Measurements from ENCODE around the gene MAP3K13. TPM values are rescaled to one million over a fixed set of nuclear protein-coding genes. Genes with fewer than 3 reads are reported as not detected.

Gene MAP3K13
- polyA plus RNA-seq, 1 donor (not counting 4 experiments of a cell fraction or from before 2014, with no cell fraction given), result 23.0 TPM

DNA sequence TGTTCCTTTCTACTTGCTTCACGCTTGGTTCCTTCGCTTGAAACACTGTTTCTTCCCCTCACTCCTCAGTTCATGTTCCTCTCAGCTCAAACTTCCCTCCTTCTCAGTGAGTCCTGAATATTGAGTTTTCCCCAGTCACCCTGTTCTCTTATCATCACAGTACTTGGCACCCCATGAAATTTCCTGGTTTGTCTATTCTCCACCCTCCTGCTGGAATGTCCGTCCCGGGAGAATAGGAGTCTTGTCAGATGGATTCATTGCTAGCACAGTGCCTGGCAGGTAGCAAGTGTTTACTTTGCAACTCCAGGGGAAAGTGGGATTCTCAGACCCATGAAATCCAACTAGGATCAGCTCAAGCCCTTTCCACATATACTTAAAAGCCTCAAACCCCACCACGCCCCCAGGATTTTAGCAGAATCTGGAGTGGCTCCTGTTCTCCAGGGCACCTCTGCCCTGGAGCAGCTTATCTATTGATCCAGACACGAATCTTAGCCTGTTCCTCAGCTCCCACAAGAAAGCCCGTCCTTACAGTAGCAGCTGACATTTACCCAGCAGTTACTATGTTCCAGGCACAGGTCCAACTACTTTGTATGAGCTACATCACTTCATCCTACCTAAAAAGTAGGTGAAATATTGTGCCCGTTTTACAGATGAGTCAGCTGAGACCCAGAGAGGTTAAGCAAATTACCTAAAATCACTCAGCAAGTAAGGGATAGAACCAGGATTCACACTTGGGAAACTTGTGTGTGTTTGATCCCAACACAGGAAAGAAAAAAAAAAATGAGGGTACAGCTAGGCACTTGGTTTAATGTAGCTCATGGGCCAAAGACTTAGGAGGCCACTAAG is 36.8 kb upstream of the MAP3K13 start:
- no peaks in the 10 kb centered on the region for H3K9me3 ChIP-seq (ENCODE audit: control insufficient read depth, low read depth, low read length)
- DNase-seq (ENCODE audit: low read depth, low spot score), result no peak
- no peaks in the 10 kb centered on the region for H3K9me1 ChIP-seq (ENCODE audit: control insufficient read depth, extremely low read depth, insufficient read depth, low read length)
- H3K4me1 ChIP-seq (ENCODE audit: control insufficient read depth, extremely low read depth, insufficient read depth, low read length), result peaks cover 3% of the 10 kb centered on the region
- H3K79me2 ChIP-seq (ENCODE audit: control insufficient read depth, insufficient read depth, low read length), result no peaks in the 10 kb centered on the region
- H3K36me3 ChIP-seq (ENCODE audit: control insufficient read depth in 2 of 2, extremely low read depth in 1 of 2, insufficient read depth in 2 of 2, low read length in 2 of 2), result no peaks in the 10 kb centered on the region
- no peaks in the 10 kb centered on the region for H4K20me1 ChIP-seq (ENCODE audit: control insufficient read depth, extremely low read depth, insufficient read depth, low read length)
- no peak overlapping the region for H3K27ac ChIP-seq (ENCODE audit: control insufficient read depth, insufficient read depth, low read length)
- no peak overlapping the region for H3K4me2 ChIP-seq (ENCODE audit: control insufficient read depth, extremely low read depth, insufficient read depth, low read depth, low read length)
- TF ChIP-seq CTCF (optimal IDR thresholded peaks at IDR 0.05 in 1 of 3, IDR thresholded peaks at IDR 0.05 in 1 of 3, conservative IDR thresholded peaks at IDR 0.05 in 1 of 3; ENCODE audit: extremely low read depth in 1 of 3, insufficient read depth in 2 of 3, low read length in 3 of 3), result no peak
- TF ChIP-seq EZH2 (IDR thresholded peaks at IDR 0.05; ENCODE audit: low read length), result no peak
- FAIRE-seq, result no peak
- H3K27me3 ChIP-seq (ENCODE audit: control insufficient read depth, extremely low read depth, insufficient read depth, low read length), result no peaks in the 10 kb centered on the region
- dilution Hi-C loops (cut with MboI; ENCODE audit: extremely low pct_ligation_motif_present, low sequenced_read_pairs), result no loop called here
- H3K4me3 ChIP-seq (ENCODE audit: control insufficient read depth in 2 of 3, extremely low read depth in 1 of 3, insufficient read depth in 2 of 3, low read depth in 1 of 3, low read length in 3 of 3), result no peak overlapping the region
- no peak overlapping the region for H3K9ac ChIP-seq (ENCODE audit: control insufficient read depth, extremely low read depth, insufficient read depth, low read length)
- H2AFZ ChIP-seq (ENCODE audit: control insufficient read depth, low read length), result no peak overlapping the region

GRCh38 chr3:185327062-185327461 is 35.9 kb upstream of the MAP3K13 start:
- Histone ChIP-seq H3K27ac (ENCODE audit: control insufficient read depth, insufficient read depth, low read length) (no peak overlapping the region), H3K4me2 (ENCODE audit: control insufficient read depth, extremely low read depth, insufficient read depth, low read depth, low read length) (no peak overlapping the region), H3K9me3 (ENCODE audit: control insufficient read depth, low read depth, low read length) (no peaks in the 10 kb centered on the region), H3K9ac (ENCODE audit: control insufficient read depth, extremely low read depth, insufficient read depth, low read length) (no peak overlapping the region), H3K36me3 (ENCODE audit: control insufficient read depth in 2 of 2, extremely low read depth in 1 of 2, insufficient read depth in 2 of 2, low read length in 2 of 2) (no peaks in the 10 kb centered on the region), H3K4me3 (ENCODE audit: control insufficient read depth in 2 of 3, extremely low read depth in 1 of 3, insufficient read depth in 2 of 3, low read depth in 1 of 3, low read length in 3 of 3) (no peak overlapping the region), H3K9me1 (ENCODE audit: control insufficient read depth, extremely low read depth, insufficient read depth, low read length) (no peaks in the 10 kb centered on the region), H3K27me3 (ENCODE audit: control insufficient read depth, extremely low read depth, insufficient read depth, low read length) (no peaks in the 10 kb centered on the region), H4K20me1 (ENCODE audit: control insufficient read depth, extremely low read depth, insufficient read depth, low read length) (no peaks in the 10 kb centered on the region), H2AFZ (ENCODE audit: control insufficient read depth, low read length) (no peak overlapping the region), H3K79me2 (ENCODE audit: control insufficient read depth, insufficient read depth, low read length) (no peaks in the 10 kb centered on the region), H3K4me1 (ENCODE audit: control insufficient read depth, extremely low read depth, insufficient read depth, low read length) (peaks cover 9% of the 10 kb centered on the region)
- DNase-seq (ENCODE audit: low read depth, low spot score) (no peak), FAIRE-seq (no peak)
- no peak for TF ChIP-seq CTCF (optimal IDR thresholded peaks at IDR 0.05 in 1 of 3, IDR thresholded peaks at IDR 0.05 in 1 of 3, conservative IDR thresholded peaks at IDR 0.05 in 1 of 3; ENCODE audit: extremely low read depth in 1 of 3, insufficient read depth in 2 of 3, low read length in 3 of 3)
- TF ChIP-seq EZH2 (IDR thresholded peaks at IDR 0.05; ENCODE audit: low read length), result no peak
- dilution Hi-C loops (cut with MboI; ENCODE audit: extremely low pct_ligation_motif_present, low sequenced_read_pairs), result no loop called here
